HL-60 (cell line): ENCODE measurements around the gene GRHL3.

Experiments used
- CTCF ChIP-seq: IDR thresholded peaks from one replicate; pipeline ENCODE4 v1.5.1; 2011; ENCODE audit warnings: low read length, control low read depth, inconsistent platforms; ENCODE audit not compliant: insufficient read depth
- GABPA ChIP-seq: IDR thresholded peaks from 2 replicates; pipeline ENCODE4 v1.6.1; 2012; ENCODE audit warnings: low read depth
- POLR2AphosphoS5 ChIP-seq: IDR thresholded peaks from 2 replicates; pipeline ENCODE4 v1.6.1; 2012; ENCODE audit warnings: low read depth

- no peak for TF ChIP-seq CTCF
- no peak for TF ChIP-seq GABPA
- no peak for TF ChIP-seq POLR2AphosphoS5
These were observed 43.2 kb downstream of the GRHL3 start for GRCh38 chr1:24362396-24362795.
